MM.1S (cell line): ENCODE measurements around the gene SATB2.

Experiments
- EZH2 ChIP-seq: fragments of 300-600 bp; sonication (generic); optimal IDR thresholded peaks from 2 replicates; pipeline ENCODE3; 2017; ENCODE audit warnings: low read depth, mild to moderate bottlenecking, antibody characterized with exemption, low read length, mixed read lengths
- TF ChIP-seq, protein P1 (sequence below): fragments of 300-600 bp; sonication (generic); IDR thresholded peaks from 2 replicates; pipeline ENCODE4 v1.5.1; 2016; ENCODE audit warnings: antibody characterized with exemption, low read length, mixed read lengths

DNA sequence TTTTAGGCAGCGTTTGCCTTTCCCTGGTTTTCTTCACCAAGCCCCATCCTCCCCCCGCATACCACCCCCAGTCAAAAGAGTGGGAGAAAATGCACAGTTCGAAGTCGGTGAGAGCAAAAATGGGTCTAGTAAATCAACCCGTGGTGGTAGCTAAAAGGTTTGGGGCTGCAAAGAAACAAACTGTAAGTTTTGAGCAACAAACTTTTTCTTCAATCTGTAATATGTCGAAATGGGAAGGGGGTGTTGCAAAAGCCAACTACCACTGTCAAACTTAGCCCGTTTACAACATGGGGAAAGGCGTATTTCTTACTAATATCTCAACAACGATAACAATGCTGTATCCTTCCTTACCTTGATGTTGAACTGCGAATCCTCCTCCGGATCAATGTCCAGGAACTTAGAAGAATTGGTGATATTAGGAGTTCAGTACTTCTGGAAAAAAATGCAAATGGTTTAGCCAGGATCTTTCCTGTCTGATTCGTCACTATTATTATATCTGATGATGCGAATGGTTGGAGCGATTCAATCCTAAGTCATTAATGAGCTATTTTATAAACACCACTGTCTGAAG lies 2.4 kb upstream of the SATB2 start:
- TF ChIP-seq, protein P1, sequence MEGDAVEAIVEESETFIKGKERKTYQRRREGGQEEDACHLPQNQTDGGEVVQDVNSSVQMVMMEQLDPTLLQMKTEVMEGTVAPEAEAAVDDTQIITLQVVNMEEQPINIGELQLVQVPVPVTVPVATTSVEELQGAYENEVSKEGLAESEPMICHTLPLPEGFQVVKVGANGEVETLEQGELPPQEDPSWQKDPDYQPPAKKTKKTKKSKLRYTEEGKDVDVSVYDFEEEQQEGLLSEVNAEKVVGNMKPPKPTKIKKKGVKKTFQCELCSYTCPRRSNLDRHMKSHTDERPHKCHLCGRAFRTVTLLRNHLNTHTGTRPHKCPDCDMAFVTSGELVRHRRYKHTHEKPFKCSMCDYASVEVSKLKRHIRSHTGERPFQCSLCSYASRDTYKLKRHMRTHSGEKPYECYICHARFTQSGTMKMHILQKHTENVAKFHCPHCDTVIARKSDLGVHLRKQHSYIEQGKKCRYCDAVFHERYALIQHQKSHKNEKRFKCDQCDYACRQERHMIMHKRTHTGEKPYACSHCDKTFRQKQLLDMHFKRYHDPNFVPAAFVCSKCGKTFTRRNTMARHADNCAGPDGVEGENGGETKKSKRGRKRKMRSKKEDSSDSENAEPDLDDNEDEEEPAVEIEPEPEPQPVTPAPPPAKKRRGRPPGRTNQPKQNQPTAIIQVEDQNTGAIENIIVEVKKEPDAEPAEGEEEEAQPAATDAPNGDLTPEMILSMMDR, result no peak
- TF ChIP-seq EZH2, result no peak
